Left colon (tissue), 2 donors: ENCODE measurements around the gene ASPHD2. TPM values are rescaled to one million over a fixed set of nuclear protein-coding genes. Genes with fewer than 3 reads are reported as not detected.

Experiments used
- ATAC-seq: fragments of 200-7000 bp; cut with Tn5 transposase; one replicate; pipeline ENCODE4 v1.9.1; 2020; ENCODE audit warnings: mild to moderate bottlenecking, moderate library complexity
- DNase-seq, 2 donors: peaks; one replicate each; pipeline ENCODE4 v3.0.0-alpha.2; 2020
- intact Hi-C, 2 donors: fragments of 100-400 bp; cut with DNase I in 1 of 2; cut with micrococcal nuclease in 1 of 2; formaldehyde crosslinking; loops; one replicate each; pipeline versions ENCODE4 v1.11.2 to v1.14.0; 2022; cut with DNase I, micrococcal nuclease
- total RNA-seq, 2 donors: library from RNA; stranded (reverse); fragmentation: NEBNext Ultra II Directional; extraction: Animal tissue kit (Norgen Biotek cat#: 25700); gene quantifications; one replicate each; pipeline ENCODE4 v1.2.1, GENCODE V29; 2021
- donor health status: DM: no; HTN: no; CAD: no.
- donor health status: DM: yes; HTN: yes; CAD: no.

The ASPHD2 gene
- total RNA-seq, 2 donors from 2014 or later = 7.0 to 7.1 TPM

DNA sequence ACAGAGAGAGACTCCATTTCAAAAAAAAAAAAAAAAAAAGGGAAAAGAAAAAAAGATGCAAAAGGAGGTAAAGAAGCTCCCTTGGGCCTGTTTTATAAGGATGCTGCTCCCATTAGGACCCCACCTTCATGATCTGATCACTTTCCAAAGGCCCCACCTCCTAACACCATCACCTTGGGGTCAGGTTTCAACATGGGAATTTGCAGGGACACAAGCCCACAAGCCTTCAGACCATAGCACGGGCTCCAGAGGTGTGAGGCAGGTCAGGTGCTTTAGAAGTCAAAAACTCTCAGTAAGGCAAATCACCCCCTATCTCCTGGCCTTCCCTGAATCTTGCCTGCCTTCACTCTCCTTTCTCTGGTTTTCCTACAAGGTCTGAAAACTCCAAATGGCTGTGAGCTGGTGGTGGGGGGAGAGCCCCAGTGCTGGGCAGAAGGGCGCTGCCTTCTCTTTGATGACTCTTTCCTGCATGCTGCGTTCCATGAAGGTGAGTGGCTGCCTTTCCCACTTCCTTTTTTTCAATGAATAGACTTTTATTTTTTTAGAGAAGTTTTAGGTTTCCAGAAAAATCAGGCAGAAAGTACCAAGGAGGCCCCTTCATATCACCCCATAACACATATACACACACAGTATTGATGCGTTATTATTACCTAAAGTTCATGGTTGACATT, 13.2 kb downstream of the ASPHD2 start:
- no peak for ATAC-seq
- no peak for DNase-seq
- intact Hi-C loops = no loop called here

DNA sequence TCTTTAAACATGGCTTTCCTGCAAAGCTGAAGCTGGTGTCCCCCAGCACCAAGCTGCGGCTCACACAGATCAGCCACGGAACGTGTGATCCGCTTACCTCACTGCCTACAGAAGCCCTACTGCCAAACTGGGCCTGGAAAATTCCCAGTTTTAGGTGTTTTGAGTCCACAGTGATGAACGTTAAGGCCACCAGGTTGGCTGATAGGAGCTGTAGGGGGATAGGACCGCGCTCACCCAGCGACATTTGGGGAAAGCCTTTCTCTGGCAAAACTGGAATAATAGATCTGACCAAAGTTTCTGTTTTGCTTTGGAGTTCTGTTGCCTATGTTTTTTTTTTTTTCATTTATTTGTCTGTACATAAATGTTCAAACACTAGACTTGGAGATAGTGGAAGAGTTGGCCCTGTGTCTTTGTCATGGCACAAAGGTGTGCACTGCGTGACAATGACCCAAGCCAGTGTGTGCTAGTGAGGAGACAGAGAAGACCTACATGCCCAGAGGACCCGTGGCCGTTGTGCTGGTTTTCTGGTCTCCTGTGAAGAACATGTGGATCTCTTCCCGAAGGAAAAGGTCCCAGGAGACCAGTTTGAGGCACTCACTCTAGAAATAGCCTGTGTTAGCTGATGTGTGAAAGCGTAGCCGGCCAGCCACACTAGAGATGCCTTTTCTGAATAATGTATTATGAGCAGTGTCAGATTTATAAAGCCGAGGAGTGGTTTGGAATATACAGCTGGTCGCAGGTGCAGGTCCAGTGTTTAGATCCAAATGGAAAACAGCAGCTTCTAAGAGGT, 15.0 kb downstream of the ASPHD2 start:
- no peak for ATAC-seq
- intact Hi-C loops = no loop called here
- DNase-seq = no peak

DNA sequence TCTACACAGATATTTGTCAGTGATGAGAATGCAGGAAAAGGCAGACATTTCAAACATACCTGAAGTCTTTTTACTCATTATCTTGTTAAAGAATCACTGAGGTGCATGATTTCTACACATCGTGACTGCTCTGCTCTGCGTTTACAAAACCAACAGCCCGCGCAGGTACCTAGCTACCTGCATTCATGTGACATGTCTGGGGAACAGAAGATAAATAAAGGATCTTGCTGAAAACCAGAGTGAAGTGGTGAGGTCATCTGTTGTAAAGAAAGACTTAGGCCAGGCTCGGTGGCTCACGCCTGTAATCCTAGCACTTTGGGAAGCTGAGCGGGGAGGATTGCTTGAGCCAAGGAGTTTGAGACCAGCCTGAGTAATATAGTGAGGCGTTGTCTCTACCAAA, 15.7 kb downstream of the ASPHD2 start:
- ATAC-seq (peak; percentile 51), DNase-seq (no peak)
- intact Hi-C loops = no loop called here

DNA sequence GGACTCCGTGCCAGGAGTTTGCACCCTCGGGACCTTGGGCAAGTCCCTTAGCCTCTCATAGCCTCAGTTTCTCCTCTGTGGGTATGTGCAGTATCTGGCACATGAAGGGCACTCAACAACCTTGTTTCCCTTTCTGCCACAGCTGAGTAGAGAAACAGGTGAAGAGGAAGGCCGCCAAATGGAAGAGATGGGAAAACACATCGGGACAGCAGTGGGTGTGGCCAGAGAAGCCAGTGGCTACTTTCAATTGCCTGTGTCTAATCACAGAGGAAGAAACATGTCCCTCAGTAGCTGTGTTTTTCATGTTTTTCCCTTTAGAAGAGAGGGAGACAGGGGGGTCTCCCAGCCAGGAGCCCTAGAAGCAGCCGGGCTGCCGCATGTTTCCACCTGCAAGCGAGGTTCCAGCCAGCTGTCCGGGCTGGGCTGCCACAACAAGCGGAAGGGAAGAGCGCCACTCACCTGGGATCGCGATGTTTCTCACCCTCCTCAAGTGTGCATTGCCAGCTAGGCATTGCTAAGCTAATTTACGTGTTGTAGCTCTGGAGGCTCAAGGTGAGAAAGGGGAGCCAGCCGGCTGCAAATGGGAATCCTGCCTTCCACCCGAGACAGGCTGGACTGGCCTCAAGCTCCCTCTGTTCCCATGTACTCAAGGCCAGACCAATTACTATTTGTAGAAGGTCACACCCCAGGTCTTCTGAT, 16.7 kb downstream of the ASPHD2 start:
- ATAC-seq = peak; percentile 64
- intact Hi-C loops = no loop called here
- DNase-seq = no peak

DNA sequence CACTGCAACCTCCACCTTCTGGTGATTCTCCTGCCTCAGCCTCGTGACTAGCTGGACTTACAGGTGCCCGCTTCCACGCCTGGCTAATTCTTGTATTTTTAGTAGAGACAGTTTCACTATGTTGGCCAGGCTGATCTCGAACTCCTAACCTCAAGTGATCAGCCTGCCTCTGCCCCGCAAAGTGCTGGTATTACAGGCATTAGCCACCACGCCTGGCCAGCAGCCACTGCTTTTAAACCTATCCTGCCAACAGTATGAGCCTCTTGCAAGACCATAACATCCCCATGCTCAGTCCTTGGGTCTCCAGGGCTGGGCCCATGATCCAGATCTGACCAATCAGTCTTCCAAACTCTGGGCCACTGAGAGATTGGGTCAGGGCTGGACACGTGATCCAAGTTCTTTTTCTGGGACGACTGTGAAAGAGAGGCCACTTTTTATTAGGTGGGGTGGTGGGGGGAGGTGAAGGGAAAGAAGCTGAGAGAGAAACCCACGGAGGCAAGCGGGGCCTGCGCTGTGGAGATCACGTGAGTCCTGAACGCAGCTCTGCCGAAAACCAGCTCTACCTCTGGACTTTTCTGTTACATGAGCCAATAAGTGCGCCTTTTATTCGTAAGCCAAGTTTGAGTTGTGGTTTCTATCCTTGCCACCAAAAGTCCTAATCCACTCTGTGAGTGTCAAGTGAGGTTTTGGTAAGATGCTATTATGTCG, 17.9 kb downstream of the ASPHD2 start:
- intact Hi-C loops = no loop called here
- no peak for ATAC-seq
- DNase-seq = no peak

DNA sequence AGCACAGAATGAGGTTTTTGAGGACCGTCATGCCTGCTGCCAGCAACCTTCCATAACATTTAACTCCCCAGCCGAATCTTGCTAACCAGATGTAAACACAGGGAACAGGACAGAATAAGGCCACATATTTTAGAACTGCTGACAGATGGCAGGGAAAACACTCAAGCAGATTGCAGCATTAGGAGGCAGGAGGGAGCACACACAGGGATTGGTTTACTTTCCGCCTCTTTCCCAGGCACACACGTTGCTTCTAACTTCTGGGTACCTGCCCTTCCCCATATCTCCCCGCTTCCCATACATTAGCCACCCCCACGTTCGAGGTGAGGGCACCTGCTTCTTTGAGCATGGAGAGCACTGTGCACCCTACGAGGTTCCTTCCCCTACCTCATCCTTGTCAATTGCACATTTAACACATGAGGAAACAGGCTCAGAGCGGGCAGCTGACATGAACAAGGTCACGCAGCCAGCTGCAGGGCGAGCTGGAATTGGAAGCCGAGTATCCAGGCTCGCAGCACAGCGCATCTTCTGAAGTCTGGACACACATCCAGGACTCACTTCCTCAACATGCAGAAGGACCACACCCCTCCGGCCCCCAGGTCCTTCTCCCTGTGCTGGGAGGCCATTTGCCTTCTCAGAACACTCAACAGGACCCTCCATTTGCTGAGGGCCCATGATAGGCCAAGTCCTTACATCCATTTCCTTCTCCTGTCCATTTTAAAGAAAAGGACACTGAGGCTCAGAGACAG, 18.7 kb downstream of the ASPHD2 start:
- ATAC-seq (no peak), DNase-seq (no peak)
- intact Hi-C loops = no loop called here

DNA sequence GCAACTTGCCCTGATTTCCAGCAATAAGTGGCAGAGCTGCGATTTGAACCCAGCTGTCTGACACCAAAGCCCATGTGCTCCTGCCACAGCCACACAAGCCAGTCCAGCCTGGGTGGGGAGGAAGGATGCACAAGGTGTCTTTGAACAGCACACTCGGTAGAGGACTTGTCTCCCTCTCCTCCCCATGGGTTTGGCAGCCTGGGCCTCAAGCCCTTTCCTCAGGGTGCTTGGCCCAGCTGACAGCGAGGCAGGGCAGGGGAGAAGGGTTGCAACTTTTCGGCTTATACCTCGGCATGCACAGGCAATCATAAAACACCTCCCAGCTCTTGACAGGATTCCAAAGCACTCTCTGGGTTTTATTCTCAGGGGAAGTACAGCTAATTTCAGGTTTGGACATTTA, 19.3 kb downstream of the ASPHD2 start:
- peak in 1 of 2 donors; percentile 15 for DNase-seq
- no peak for ATAC-seq
- intact Hi-C loops = no loop called here

DNA sequence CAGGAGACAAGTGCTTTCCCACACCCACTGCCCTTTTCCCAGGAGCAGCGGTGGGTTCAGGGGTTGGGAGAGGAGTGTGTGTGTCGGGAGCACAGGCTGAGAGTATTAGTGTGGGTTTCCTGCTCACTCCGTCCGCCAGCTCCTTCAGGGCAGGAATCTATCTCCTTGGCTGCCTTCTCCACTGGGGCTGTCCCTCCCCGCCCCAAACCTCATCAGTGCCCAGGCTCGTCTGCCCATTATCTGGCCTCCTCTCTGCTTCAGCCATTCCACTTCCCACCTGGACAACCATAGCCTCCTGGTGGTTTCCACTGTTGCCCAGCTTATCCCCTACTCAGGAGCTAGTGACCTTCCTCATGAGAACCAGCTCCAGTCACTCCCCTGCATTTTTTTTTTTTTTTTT, 19.9 kb downstream of the ASPHD2 start:
- ATAC-seq (no peak), DNase-seq (no peak)
- intact Hi-C loops = no loop called here

DNA sequence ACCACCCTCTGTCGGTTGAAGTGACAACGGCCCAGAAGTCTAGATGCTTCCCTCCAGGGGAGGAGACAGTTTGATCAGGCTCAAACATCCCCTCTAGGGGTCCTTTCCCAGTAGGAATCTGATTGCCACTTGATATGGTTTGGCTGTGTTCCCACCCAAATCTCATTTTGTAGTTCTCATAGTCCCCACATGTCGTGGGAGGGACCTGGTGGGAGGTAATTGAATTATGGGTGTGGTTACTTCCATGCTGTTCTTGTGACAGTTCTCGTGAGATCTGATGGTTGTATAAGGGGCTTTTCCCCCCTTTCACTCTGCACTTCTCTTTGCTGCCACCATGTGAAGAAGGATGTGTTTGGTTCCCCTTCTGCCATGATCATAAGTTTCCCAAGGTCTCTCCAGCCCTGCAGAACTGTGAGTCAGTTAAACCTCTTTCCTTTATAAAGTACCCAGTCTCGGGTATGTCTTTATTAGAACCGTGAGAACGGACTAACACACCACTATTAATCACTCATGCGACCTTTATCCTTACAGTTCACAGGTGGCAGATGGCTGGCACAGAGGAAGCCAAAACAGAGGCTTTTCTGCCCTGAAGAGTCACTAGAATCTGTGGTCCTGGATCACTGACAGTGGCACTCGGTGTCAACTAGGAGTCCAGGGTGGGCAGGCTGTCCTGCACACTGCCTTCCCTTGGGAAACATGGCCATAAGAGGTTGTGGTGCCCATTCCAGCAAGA, 21.6 kb downstream of the ASPHD2 start:
- intact Hi-C loops = no loop called here
- ATAC-seq (no peak), DNase-seq (no peak)

DNA sequence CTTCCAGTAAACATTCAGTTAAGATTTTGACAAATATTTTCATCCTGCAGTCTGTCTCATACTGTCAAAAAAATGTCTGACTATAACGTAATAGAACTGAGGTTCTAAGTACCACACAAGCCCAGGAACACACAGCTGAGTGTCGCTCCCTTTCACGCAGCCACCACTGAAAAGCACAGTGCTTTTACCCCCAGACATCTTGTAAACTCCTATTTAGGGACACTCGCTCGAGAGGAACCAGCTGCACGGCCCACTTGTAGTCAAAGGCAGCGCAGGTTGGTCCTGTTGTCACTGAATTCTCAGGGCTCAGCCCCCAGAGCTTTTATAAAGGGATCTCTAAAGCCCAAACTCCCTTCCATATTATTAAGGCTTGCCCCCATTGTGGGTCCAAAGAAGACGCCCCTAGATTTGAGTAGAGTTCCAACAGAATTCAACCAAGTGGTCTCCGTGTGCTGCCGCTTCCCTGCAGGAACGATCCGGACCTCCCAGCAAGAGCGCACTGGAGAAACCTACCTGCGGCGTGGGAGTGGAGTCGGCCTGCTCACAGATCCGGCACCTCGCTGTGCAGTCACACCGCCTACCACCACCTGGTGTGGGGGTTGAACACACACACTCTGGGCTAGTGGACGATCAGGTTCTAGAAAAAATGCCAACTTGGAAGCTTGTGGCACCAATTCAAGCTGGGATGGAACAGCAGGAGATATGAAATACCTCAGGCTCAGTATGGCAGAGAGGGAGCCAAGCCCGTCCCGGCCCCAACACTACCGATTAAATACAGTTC, 23.4 kb downstream of the ASPHD2 start:
- intact Hi-C loops = no loop called here
- ATAC-seq (no peak), DNase-seq (peak in 1 of 2 donors; percentile 12)

DNA sequence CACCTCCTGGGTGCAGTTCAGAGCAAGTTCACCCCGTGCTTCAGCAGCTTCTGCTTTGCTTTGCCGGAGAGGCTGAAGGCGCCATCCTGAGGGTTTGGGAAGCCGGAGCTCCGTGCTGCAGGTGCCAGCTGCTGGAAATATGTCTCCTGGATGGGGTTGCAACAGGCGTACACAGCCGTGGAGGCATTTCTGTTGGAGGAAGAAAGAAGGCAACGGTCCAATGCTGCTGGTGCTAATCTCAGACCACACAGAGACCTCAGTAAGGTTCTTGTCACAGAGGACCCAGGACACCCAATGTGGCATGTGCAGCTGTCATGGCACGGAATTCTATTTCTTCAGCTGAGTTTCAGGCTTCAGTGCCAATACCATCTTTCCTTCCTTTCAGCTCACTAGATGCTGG, 24.2 kb downstream of the ASPHD2 start:
- no peak for ATAC-seq
- DNase-seq = peak in 1 of 2 donors; percentile 14
- intact Hi-C loops = no loop called here

DNA sequence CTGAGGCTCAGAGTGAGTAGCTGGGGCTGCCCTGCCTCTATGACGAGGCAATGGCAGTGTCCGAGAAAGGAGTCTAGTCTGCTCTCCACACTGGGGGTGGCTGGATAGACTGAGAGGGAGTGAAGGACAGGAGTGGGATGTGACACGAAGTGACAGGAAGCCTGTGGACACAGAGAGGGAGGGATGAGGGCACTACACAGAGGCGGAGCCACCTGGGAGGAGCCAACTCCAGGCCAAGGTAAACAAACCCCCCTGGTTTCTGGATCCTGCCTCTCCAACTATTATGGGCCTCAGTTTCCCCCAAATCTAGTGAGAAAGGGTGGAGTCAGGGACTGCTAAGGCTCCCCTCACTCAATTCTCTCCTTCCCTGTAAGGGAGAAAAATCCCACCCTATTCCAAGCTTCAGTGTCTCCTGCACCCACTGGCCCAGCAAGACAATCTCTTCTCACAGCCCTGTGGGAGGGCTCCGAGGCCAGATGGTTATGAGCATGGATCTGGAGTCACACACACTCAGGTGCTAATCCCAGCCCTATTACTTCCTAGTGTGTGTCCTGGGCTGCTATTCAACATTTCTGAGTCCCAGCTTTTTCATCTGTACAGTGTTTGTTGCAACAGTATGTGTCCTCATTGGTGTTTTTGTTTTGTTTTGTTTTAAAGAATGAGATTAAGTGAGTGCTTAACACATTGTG, 24.9 kb downstream of the ASPHD2 start:
- peak in 1 of 2 donors; percentile 11 for DNase-seq
- peak; percentile 23 for ATAC-seq
- intact Hi-C loops = no loop called here

DNA sequence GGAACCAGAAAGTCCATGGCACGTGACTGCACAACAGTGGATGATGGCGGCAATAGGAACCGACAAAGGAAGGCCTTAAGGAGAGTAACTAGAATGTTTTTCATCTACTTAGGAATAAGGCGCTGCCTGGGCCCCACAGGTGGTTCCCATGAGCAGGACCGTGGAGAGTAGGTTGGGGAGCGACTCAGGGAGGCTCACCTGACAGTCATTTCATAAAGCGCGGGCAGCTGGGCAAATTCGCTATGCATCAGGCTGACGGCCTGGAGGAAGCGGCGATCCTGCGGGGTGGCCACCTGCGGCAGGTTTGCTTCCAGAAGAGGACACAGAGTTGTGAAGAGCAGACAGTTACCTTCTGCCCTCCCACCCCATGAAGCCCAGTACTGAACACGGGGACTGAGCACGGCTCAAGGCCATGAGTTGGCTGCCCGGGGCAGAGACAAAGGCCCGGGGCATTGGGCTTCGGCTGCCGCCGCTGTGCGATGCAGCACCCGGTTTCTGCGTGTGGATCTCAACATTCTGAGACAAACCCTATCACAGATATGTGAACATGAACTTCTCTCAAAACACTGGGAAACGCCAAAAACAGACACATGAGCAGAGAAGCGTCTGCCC, 28.7 kb downstream of the ASPHD2 start:
- DNase-seq (peak in 1 of 2 donors; percentile 16), ATAC-seq (no peak)
- intact Hi-C loops = no loop called here

DNA sequence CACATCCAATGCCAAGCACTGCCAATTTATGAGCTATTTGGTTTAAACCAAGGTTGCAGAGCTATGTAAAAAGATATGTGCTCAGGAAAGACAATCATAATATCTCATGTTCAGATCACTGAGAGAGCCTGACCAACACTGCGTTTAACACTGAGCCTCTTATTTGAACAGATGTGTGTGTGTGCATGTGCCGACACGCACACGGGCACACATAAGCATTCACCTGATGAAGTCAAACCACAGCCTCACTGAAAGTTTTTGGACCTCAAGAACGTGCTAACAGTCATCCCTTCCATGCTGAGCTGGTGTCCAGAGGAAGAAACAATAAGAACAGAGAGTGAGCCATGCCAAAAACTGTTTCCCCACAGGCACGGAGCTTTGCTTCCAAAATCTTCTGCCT, 31.1 kb downstream of the ASPHD2 start:
- intact Hi-C loops = loop anchor here in 1 of 2 donors (2.0 kb wide), 1 partner anchor 61 kb away; no protein-coding TSS in a partner anchor
- DNase-seq (no peak), ATAC-seq (no peak)

DNA sequence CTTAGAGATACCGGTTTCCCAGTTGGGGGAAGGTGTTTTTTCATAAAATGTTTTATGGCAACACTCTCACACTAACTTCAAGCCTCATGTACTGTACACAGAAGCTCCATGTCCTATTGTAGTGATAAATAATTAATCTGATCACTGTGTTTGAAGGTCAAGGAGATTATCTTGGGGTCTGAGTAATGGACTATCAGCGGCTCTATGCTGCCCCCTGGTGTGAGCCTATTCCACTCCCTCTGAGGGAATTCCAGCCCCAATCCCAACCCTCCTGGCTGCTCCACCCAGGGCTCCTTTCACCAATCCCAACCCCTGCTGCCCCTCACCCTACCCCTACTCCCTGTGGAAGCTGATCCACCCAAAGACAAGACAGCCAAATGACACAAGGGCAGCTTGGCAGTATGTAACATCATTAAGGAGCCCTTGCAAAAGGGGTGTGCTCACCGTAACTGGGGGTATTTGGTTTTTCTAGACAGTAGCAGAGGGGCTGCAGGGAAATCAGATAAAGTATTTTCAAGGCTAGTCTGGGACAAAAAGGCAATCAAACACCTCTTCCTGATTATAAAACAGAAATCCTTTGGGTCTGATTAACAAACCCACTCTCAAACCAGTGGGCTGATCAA, 32.2 kb downstream of the ASPHD2 start:
- ATAC-seq (peak; percentile 83), DNase-seq (peak; percentile 31 to 83)
- intact Hi-C loops = loop anchor here in 1 of 2 donors (2.0 kb wide), 1 partner anchor 62 kb away; no protein-coding TSS in a partner anchor

DNA sequence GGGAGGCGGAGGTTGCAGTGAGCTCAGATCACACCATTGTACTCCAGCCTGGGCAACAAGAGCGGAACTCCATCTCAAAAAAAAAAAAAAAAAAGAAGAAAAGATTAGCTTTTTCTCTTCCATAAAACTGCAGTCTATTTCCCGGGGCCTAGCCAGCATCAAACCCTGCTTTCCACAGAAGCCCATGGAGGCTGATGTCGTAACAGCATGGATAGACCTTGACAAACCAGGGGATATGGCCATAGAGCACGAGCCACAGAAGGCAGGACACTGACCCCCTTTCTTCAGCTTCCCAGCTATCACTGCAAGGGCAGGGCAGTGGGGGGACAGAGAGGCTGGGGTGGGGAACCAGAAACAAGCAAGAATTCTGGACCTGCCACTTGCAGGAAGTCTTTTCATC, 33.0 kb downstream of the ASPHD2 start:
- intact Hi-C loops = no loop called here
- DNase-seq = peak in 1 of 2 donors; percentile 7
- ATAC-seq = no peak
